Measurements from ENCODE around the gene RENBP.

The RENBP gene

DNA sequence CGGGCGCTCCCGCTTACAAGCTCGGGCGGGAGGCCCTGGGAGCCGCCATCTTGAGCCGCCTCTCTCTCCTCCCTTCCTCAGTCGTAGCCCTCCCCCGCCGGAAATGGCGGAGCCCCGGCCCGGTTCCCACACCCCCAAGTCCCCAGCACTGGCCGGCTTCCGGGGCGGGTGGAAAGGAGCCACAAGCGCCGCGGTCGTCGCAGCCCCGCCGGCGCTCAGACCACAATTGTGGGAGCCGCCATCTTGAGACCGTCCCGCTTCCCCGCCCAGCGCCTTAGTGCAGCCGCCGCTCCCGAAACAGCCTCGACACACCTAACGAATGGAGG lies 26.6 kb upstream of the RENBP start:
- peak; percentile 66 to 84 (median 70) for DNase-seq (ENCODE audit: low read depth in 3 of 3, low spot score in 1 of 3)

- no peak for DNase-seq (ENCODE audit: low read depth in 3 of 3, low spot score in 1 of 3)
These were observed 26.1 kb upstream of the RENBP start for GRCh38 chrX:153970357-153971123.

GRCh38 chrX:153969904-153970356 lies 25.5 kb upstream of the RENBP start:
- DNase-seq (ENCODE audit: low read depth in 3 of 3, low spot score in 1 of 3), result no peak

DNA sequence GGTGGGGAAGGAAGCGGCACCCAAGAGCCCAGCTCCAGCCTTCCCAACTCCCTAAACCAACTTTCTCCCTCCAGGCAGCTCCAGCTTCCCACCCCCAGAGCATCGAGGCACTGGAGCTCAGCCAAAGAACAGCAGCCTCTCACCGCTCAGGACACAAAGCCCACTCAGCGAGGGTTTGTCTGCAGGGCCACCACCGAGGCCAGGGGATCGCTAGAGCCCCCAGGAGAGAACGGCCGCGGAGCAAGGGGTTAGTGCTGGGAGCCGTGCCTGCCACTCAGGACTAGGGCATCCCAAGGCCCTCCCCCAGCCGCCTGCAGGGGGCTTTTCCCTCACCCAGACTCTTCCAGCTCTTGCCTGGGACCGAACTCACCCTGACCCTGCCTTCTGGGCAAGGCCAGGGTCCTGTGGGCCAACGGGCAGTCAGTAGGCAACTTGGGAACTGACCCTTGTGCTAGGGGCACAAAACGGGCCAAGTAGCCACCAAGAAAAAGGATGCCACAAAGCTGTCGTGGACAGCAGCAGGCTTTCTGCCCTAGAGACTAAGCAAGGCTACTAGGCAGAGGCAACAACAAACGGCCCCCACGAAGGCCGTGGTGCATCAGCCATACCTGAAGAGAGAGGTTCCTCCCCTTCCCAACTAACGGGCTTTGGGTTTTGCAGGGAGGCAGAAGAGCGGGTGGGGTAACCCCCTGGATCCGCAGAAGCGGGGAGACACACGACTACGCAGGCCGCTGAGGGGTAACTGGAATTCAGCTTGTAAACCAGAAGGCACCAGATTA lies 24.9 kb upstream of the RENBP start:
- DNase-seq (ENCODE audit: low read depth in 3 of 3, low spot score in 1 of 3), result no peak

DNA sequence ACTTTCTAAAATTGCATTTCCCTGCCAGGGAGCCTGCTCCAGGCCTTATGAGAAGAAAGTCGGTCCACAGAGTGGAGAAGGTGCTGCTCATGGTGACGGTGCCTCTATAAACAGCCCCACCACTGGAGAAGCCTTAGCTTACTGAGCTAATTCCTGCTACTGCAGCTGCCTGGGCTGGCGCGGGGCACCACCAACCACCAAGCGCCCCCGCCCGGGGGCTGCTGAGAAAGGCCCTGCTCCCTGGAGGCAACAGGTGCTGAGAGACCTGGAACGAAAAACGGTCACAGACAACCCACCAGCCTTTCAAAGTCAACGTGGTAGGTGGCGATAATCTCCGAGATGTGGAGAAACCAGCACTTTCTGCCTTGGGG lies 24.3 kb upstream of the RENBP start:
- DNase-seq (ENCODE audit: low read depth in 3 of 3, low spot score in 1 of 3), result no peak

DNA sequence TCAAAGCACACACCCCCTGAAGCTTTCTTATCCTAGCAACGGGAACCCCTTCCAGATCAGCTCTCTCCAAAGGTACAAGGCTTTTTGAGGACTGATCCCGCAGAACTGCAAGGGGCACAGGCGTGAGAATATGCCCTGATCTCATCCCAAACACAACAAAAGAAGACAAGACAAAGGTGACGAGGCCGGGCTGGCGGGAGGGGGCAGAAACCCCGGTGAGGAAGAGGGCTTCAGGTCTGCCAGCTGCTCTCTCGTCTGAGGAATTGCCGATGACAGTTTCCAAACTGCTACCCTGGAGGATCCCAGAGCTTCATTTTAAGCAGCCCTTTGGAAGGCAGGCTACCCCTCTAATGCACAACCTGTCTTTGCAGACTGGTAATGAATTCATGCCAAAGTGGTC lies 23.8 kb upstream of the RENBP start:
- DNase-seq (ENCODE audit: low read depth in 3 of 3, low spot score in 1 of 3), result no peak

- no peak for DNase-seq (ENCODE audit: low read depth in 3 of 3, low spot score in 1 of 3)
These were observed 23.2 kb upstream of the RENBP start for GRCh38 chrX:153967536-153968224.

- no peak for DNase-seq (ENCODE audit: low read depth in 3 of 3, low spot score in 1 of 3)
These were observed 22.5 kb upstream of the RENBP start for GRCh38 chrX:153966841-153967535.

DNA sequence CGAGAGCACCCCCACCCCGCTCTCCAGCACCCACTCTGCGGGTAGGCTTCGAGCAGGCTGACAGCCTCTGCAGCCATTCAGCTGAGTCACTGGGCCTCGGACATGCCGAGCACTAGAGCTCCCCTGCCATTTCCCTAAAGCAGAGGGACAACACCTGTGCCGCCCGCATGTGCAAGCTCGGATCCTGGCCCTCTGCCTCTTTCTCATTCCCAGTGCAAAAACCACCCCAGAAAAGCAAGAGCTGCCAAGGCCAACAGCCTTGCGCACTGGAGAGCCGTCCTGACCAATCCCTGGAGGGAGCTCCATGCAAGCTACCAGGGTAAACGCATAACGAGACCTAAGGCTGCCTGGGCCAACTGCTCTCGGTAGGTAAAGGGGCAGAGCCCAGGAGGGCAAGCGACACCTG lies 21.8 kb upstream of the RENBP start:
- no peak for DNase-seq (ENCODE audit: low read depth in 3 of 3, low spot score in 1 of 3)

- DNase-seq (ENCODE audit: low read depth in 3 of 3, low spot score in 1 of 3), result no peak
These were observed 21.0 kb upstream of the RENBP start for GRCh38 chrX:153965406-153965805.

- no peak for DNase-seq (ENCODE audit: low read depth in 3 of 3, low spot score in 1 of 3)
These were observed 19.7 kb upstream of the RENBP start for GRCh38 chrX:153964105-153964504.

- DNase-seq (ENCODE audit: low read depth in 3 of 3, low spot score in 1 of 3), result no peak
These were observed 19.1 kb upstream of the RENBP start for GRCh38 chrX:153963546-153963945.

DNA sequence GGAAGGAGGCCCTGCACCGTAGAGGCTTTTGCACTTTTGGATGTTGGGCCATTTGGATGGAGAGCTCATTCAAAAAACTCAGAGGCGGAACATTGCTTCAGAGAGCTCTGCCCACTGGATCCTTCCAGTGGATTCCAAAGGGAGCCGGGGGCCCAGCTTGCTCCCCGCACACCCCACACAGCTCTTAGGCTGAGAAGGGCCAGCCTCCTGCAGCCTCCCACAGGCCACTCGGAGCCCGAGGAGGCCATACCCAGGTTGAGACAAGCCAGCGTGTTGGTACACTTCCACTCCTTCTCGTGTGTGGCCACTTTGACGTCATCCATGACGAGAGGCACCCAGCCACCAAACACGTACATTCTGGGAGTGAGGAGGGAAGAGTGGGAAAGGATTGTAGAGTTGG lies 16.8 kb upstream of the RENBP start:
- DNase-seq (ENCODE audit: low read depth in 3 of 3, low spot score in 1 of 3), result no peak

DNA sequence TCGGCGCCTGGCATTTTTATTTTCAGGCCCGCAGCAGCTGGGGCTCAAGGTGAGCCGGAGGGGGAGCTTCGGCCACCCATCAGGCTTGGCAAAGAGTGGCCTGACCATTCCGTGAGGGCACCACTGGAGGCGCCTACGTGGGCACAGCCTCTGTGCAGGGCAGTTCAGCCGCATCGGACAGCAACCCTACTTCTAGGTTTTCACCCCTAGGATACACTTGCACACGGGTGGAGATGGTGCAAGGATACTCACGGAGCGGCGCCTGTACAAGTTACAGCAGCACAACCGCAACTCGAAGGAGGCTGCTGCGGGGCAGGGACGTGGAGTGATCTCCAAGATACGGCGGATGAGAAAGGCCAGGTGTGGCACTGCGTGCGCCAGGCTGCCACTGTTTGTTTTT lies 16.3 kb upstream of the RENBP start:
- no peak for DNase-seq (ENCODE audit: low read depth in 3 of 3, low spot score in 1 of 3)

- no peak for DNase-seq (ENCODE audit: low read depth in 3 of 3, low spot score in 1 of 3)
These were observed 15.6 kb upstream of the RENBP start for GRCh38 chrX:153960077-153960476.

- DNase-seq (ENCODE audit: low read depth in 3 of 3, low spot score in 1 of 3), result no peak
These were observed 15.2 kb upstream of the RENBP start for GRCh38 chrX:153959649-153960048.

DNA sequence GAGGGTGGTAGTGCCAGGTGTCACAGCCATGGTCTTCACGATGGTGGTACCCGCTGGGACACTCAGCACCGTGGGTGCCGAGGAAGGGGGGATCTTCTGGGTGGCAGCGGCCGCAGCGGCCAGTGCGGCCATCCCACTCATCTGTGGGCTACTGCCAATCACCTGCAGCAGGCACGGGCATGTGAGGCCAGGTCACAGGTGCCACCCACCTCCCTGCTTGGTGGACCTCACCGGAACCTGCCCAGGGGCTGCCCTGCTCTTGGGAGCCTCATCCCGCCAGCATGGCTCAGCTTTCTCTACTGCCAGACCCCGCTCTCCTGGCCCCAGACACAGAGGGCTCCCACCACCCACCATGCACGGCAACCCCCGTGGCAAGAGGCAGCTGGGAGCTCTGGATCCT lies 14.2 kb upstream of the RENBP start:
- DNase-seq (ENCODE audit: low read depth in 3 of 3, low spot score in 1 of 3), result no peak

- DNase-seq (ENCODE audit: low read depth in 3 of 3, low spot score in 1 of 3), result no peak
These were observed 12.8 kb upstream of the RENBP start for GRCh38 chrX:153957224-153957623.

DNA sequence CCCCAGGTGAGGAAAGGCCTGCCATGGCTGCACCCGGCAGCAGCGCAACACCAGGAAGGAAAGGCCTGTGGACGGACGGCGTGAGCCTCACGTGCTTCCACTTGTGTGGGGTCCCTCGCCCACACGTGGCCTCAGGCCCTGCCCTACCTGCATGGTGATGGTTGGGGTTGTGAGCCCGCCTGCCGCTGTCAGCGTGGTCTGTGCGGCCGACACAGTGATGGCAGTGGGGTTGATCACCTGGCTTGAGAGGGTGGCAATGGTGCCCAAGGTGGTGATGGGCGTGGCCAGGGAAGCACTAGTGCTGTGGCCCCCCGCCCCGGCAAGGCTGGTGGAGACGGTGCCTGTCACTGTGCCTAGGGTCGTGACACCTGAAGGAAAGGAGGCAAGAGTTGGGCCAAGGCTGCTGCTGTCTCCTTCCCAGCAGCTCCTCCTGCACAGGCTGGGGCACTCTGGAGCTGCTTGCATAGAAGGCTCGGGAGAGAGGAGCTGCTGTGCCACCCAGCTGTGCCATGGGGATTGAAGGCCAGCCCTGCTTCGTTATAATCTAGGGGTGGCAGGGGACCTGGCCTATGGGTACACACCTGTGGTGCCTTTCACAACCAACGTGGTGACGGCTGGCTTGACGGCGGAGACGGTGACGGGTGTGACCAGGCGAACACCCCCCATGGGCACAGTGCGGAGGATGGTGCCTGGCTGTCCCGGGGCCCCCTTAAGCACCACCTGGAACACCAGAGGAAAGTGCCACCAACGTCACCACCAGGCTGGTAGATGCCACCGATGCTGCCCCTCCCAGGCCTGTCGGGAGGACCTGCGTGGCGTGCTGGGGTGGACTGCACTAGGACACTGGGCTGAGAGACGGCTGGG lies 11.8 kb upstream of the RENBP start:
- no peak for DNase-seq (ENCODE audit: low read depth in 3 of 3, low spot score in 1 of 3)

GRCh38 chrX:153955228-153955732 lies 10.8 kb upstream of the RENBP start:
- no peak for DNase-seq (ENCODE audit: low read depth in 3 of 3, low spot score in 1 of 3)
